Islet of Langerhans (tissue), 1 donor: ENCODE data around the gene SORL1.

Experiments
- FAIRE-seq: peaks from one replicate; lab custom pipeline; 2011; peaks lifted over from hg19 to GRCh38; lab: Jason Lieb, UNC

SORL1 gene

GRCh38 chr11:121455115-121455514 lies 3.0 kb downstream of the SORL1 start:
- FAIRE-seq, result no peak

GRCh38 chr11:121456151-121456550 lies 4.0 kb downstream of the SORL1 start:
- no peak for FAIRE-seq

GRCh38 chr11:121456816-121457431 lies 4.8 kb downstream of the SORL1 start:
- no peak for FAIRE-seq

DNA sequence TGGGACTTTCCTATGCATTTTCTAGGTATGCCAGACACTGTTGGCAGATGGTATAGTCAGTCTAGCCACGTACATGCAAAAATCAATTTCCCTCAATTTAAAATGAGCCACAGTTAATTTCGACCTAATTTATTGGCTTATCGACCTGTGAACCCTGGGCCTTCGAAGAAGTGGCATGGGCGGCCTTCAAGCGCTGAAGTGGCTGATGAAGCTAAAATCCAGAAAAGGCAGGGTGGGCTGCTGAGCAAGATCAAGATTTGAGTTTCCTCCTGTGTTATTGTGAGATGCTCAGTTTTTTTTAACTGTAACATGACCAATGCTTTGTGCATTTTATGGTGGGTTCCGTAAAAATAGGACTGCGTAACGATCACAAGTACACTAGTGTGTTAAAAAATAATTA lies 6.4 kb downstream of the SORL1 start:
- no peak for FAIRE-seq

DNA sequence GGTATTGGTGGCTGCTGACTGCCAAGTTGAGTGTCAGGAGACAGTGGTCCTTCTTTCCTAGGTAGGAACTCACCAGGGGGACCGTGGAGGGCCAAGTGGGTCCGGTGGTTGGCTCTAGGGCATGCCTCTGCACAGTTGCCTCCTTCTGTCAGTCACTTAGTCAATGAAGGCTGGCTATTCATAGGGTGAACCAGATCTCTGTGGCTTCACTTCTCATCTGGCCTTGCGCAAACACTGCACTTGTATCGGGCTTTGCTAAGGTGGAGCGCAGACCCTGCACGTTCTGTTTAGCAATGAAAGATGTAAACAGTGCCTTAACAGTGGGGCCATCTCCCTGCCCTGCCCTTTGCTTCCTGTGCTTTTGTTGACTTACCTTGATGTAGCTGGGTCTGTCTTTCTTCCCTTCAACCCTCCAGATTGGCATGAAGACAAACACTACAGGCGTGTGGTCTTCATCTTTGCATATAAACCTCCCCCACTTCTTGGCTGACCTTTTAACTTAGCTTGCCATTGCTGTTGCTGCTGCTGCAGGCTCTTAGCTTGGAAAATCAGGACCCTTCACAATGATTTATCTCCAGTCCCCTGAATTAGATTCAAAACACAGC lies 7.4 kb downstream of the SORL1 start:
- FAIRE-seq, result no peak

GRCh38 chr11:121460941-121461514 lies 8.9 kb downstream of the SORL1 start:
- no peak for FAIRE-seq

DNA sequence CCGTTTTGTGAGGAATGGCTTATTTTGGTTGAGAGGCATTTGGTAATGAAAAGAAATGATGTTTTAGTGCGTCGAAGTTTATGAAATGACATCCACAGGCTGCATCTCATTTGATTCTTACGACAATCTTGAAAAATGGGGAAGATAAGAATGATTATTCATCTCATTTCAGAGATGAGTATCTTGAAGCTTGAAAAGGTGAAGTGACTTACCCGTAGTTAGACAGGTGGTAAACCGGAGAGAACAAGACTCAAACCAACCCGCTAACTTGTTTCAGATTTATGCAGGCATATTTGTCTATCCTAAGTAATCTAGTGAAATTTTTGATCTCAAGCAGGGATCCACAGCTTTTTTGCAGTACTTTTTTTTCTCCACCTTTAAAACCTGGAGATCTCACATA lies 9.7 kb downstream of the SORL1 start:
- no peak for FAIRE-seq

DNA sequence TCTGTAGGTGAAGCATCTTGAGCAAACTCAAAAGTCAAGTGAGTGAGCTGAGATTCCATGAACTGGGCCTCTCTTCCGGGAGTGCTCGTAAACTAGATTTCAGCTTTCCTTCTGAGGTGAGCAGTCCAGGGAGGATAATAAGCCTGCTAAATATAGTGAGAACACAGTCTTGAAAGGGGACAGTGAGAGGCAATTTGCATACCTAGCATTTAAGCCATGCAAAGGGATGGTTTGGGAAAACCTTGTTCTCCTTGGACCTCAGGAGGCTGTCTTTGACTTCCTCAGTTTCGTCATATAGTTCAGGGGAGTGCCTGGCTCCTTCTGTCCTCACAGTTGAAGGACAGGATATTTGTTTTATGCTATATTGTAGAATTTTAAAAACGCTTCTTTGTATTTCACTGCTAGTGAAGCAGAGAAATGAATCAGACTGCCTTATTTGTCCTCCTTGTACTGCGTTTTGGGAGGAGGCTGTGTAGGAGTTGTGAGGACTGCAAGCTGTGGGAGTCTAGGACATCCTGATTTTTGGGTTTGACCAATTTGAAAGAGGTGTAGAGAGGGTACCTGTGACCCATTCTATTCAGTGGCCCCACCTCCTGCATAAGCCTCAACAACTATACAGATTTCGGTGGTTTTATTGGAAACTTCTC lies 11.7 kb downstream of the SORL1 start:
- no peak for FAIRE-seq

DNA sequence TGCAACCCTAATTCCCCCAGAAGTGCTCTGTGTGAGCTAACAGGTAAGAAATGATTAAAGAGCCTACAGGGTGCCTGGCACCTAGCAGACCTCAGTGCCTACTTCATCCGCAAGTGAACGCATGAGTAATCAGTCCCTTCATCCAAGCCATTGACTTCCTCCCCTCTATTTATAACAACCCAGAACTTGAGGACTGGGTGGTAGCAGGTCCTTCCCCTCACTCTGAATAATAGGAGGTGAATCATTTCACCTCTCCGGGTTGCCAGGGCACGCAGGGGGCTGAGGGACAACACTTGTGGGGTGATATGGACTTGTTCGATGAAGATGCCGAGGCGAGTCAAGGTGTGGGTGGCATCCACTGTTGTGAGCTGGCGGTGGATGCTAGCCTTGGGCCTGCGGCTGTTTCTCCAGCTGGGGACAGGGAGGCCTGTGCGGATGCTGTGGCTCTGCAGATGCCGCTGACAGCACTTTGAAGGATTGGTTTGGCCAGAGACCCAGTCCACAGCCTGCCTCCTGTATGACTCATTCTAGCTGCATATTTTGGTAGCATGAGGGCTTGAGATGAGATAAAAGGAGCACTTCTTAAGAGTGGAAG lies 12.3 kb downstream of the SORL1 start:
- FAIRE-seq, result peak; percentile 73

- peak; percentile 53 for FAIRE-seq
Measured at GRCh38 chr11:121465709-121466062, 13.6 kb downstream of the SORL1 start.

GRCh38 chr11:121466063-121466794 lies 14.1 kb downstream of the SORL1 start:
- no peak for FAIRE-seq

DNA sequence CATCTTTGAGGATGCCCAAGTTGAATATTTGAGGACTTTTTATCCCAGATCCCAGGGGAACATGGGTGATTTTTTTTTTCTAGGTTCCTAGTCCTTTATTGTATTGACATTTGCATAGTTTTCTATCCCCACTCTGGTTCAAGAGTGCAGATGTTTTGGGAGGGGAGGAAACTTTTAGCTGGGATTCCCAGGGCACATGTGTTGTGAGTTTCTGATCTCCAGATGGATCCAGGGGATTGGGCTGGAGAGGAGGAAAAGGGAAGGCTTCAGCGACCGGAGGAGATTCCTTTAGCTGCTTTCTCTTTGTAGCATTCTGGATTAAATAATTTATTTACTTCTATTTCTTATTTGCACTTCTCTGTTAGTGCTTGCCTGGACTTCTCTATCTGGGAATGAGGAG lies 15.4 kb downstream of the SORL1 start:
- no peak for FAIRE-seq

DNA sequence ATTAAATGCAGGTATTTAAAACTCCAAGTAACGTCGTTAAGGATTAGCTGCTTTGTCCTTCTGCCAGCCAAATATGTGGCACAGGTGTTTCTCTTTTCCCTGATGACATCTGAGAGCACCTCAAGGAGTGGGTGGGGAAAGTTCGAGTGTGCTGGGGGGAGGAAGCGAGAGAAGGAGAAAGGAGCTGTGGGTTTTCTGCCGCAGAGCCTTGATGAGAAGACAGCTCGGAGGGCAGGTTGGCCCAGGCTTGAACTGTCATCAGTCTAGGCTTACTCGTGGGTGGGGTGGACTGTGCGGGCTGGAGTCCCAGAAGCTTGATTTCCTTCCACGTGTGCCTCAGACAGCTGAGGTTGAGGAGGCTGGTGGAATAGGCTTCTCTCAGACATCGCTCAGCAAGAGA lies 15.9 kb downstream of the SORL1 start:
- FAIRE-seq, result no peak

DNA sequence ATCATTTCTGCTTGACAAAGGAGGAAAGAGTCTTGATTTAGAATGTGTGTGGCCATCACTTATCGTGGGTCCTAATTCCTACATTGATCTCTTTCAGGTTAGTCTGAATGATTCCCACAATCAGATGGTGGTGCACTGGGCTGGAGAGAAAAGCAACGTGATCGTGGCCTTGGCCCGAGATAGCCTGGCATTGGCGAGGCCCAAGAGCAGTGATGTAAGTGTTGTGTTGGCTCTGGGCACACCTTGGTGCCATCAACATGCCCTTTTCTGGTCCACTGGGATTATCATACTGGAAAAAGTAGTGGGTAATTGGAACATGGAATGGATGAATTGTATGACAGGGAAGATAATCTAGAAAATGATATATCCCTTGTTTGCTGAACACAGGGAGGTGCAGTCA lies 17.8 kb downstream of the SORL1 start:
- no peak for FAIRE-seq

GRCh38 chr11:121471167-121471566 lies 19.1 kb downstream of the SORL1 start:
- no peak for FAIRE-seq

- FAIRE-seq, result no peak
Measured at GRCh38 chr11:121472312-121472711, 20.2 kb downstream of the SORL1 start.

- no peak for FAIRE-seq
Measured at GRCh38 chr11:121473064-121473777, 21.1 kb downstream of the SORL1 start.

GRCh38 chr11:121474680-121475079 lies 22.6 kb downstream of the SORL1 start:
- FAIRE-seq, result no peak

DNA sequence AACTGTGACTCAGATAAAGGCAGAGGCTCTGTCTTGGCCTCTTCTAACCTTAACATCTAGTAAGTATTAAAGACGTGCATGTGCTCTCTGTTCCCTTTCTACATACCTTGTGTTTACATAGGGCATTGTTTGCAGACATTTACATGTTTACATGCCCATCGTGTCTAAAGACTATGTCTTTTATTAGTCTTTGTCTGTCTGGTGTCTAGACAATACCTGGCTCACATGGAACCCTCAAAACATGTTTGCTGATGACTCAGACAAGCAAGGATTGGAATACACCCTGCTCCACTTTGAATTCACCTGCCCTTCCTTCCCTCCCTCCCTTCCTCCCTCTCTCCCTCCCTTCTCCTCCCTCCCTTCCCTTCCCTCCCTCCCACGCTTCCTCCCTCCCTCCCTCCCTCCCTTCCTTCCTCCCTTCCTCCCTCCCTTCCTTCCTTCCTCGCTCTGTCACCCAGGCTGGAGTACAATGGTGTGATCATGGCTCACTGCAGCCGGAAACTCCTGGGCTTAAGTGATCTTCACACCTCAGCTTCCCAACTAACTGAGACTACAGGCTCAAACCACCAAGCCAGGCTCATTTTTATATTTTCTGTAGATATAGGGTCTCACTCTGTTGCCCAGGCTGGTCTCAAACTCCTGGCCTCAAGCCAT lies 24.4 kb downstream of the SORL1 start:
- FAIRE-seq, result no peak

DNA sequence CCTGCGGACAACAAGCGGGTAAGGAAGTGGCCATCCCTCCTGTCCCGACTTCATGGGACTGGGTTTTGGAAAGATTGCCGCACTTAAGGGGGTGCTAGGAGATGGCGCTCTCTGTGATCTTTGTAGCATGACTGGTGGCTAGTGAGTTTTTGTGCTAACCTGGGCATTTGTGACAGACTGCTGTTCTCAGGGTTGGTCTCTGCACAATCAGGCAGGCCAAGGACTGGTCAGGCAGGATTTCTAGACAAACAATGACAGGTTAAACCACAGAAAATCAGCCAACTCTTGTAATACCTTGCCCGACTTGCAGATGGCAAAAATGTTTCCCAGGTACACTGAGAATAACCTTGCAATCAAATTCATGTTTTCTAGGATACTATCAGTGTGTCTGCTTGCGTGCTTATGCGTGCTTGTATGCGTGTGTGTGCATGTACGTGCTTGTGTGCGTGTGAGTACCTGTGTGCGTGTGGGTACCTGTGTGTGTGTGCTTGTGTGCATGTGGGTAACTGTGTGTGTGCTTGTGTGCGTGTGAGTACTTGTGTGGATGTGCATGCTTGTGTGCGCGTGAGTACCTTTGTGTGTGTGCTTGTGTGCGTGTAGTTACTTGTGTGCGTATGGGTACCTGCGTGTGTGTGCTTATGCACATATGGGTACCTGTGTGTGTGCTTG lies 26.2 kb downstream of the SORL1 start:
- FAIRE-seq, result no peak
